Upper lobe of left lung (tissue), 6 donors: ENCODE measurements around the gene AURKA. TPM values are rescaled to one million over a fixed set of nuclear protein-coding genes. Genes with fewer than 3 reads are reported as not detected.

Source experiments
- ATAC-seq, 2 donors: fragments of 200-7000 bp; cut with Tn5 transposase; one replicate each; pipeline ENCODE4 v1.9.1; 2022; ENCODE audit warnings: mild to moderate bottlenecking in 2 of 2, moderate library complexity in 2 of 2; ENCODE audit not compliant: low FRiP score in 2 of 2
- DNase-seq, 2 donors: peaks; one replicate each; pipeline ENCODE4 v3.0.0-alpha.2; 2019 to 2020
- H3K27ac ChIP-seq, 4 donors: fragments of 200-600 bp; sonication (generic); one replicate each; pipeline ENCODE4 v1.5.1; 2016 to 2019
- H3K27me3 ChIP-seq, 4 donors: fragments of 200-600 bp; sonication (generic); one replicate each; pipeline ENCODE4 v1.5.1; 2017 to 2019
- H3K36me3 ChIP-seq, 4 donors: fragments of 200-600 bp; sonication (generic); one replicate each; pipeline ENCODE4 v1.5.1; 2016 to 2019
- H3K4me1 ChIP-seq, 4 donors: fragments of 200-600 bp; sonication (generic); one replicate each; pipeline ENCODE4 v1.5.1; 2018 to 2019
- H3K4me3 ChIP-seq, 4 donors: fragments of 200-600 bp; sonication (generic); one replicate each; pipeline ENCODE4 v1.5.1; 2017 to 2019; ENCODE audit warnings: mild to moderate bottlenecking in 2 of 4, moderate library complexity in 1 of 4
- H3K9me3 ChIP-seq, 4 donors: fragments of 200-600 bp; sonication (generic); one replicate each; pipeline ENCODE4 v1.5.1; 2018 to 2019
- EP300 ChIP-seq, 4 donors: sonication (generic); formaldehyde crosslinking; IDR thresholded peaks; one replicate each; pipeline ENCODE4 v1.5.1; 2017; ENCODE audit warnings: antibody characterized with exemption in 4 of 4, control low read depth in 2 of 4
- POLR2A ChIP-seq, 4 donors: fragments of 450-650 bp; IDR thresholded peaks; one replicate each; pipeline ENCODE4 v1.5.1; 2016 to 2017; ENCODE audit warnings: antibody characterized with exemption in 4 of 4, mild to moderate bottlenecking in 2 of 4
- POLR2AphosphoS5 ChIP-seq, 2 donors: sonication (generic); formaldehyde crosslinking; IDR thresholded peaks; one replicate each; pipeline ENCODE4 v1.5.1; 2017; ENCODE audit warnings: antibody characterized with exemption in 2 of 2
- WGBS, 2 donors: methylation state at CpG; one replicate each; pipeline ENCODE4 v1.1.5; 2017 to 2018; 5-methylcytosine and 5-hydroxymethylcytosine counted together
- total RNA-seq, 6 donors: library from RNA; depleted of rRNA in 4 of 6; stranded (reverse); fragments of >200 nt in 4 of 6; gene quantifications; one replicate each; pipeline versions ENCODE4 v1.1.0 to v1.2.1, GENCODE V29; 2016 to 2021
- TF ChIP-seq, protein P1 (sequence below), 6 experiments: fragments of 450-650 bp in 4 of 6; fragments of 200-600 bp in 2 of 6; sonication (generic) in 2 of 6; IDR thresholded peaks; one replicate each; pipeline ENCODE4 v1.5.1; 2016 to 2019; ENCODE audit warnings: antibody characterized with exemption in 6 of 6
- donor health status: DM: no; HTN: no; CAD: no; lungs with moderate emphysema.
- donor health status: DM: no; HTN: yes; CAD: no; lungs with severe emphysema.

The AURKA gene
- total RNA-seq, 6 donors from 2014 or later, result 0.44 to 3.9 (median 3.3) TPM; not detected in 1

DNA sequence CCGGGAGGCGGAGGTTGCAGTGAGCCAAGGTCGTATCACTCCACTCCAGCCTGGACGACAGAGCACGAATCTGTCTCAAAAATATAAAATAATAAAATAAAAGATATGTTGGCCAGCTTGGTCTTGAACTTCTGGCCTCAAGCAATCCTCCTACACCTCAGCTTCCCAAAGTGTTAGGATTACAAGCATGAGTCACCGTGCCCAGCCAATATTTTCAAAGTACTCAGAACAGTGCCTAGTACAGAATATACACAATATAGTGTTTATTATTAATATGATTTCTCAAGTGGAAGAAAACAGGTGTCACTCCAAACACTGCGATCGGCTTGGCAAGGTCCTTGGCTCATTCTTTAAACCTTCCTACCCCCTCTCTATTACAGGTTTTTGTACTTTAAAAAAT is 30.1 kb downstream of the AURKA start:
- Histone ChIP-seq H3K9me3 (no peaks in the 10 kb centered on the region), H3K4me3 (no peak overlapping the region), H3K36me3 (peaks cover 11 to 23% (median 19%) of the 10 kb centered on the region in 4 donors), H3K4me1 (peaks cover 9 to 22% (median 16%) of the 10 kb centered on the region in 4 donors), H3K27me3 (no peaks in the 10 kb centered on the region), H3K27ac (no peak overlapping the region)
- 84 to 93% methylated on average over 8 of the region's 8 CpGs for WGBS, 2 donors
- ATAC-seq (no peak), DNase-seq (no peak)
- TF ChIP-seq EP300 (IDR thresholded peaks at IDR 0.05) (no peak), POLR2A (IDR thresholded peaks at IDR 0.05) (no peak)
- TF ChIP-seq, protein P1, sequence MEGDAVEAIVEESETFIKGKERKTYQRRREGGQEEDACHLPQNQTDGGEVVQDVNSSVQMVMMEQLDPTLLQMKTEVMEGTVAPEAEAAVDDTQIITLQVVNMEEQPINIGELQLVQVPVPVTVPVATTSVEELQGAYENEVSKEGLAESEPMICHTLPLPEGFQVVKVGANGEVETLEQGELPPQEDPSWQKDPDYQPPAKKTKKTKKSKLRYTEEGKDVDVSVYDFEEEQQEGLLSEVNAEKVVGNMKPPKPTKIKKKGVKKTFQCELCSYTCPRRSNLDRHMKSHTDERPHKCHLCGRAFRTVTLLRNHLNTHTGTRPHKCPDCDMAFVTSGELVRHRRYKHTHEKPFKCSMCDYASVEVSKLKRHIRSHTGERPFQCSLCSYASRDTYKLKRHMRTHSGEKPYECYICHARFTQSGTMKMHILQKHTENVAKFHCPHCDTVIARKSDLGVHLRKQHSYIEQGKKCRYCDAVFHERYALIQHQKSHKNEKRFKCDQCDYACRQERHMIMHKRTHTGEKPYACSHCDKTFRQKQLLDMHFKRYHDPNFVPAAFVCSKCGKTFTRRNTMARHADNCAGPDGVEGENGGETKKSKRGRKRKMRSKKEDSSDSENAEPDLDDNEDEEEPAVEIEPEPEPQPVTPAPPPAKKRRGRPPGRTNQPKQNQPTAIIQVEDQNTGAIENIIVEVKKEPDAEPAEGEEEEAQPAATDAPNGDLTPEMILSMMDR (IDR thresholded peaks at IDR 0.05), result no peak

DNA sequence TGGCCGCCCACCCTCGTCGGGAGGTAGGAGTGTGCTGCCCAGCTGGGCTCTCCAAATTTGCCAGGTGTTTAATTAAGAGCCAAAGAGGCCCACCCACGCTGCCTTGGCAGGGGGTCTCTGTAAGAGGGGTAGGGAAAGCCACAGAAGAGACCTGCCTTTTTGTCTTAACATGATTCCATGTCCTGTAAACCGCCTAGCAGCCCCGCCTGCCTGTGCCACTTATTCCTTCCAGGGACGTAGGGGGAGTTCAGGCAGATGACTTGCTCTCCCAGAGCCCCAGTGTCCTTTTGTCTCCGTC is 31.2 kb downstream of the AURKA start:
- Histone ChIP-seq H3K27ac (no peak overlapping the region), H3K9me3 (no peaks in the 10 kb centered on the region), H3K4me3 (no peak overlapping the region), H3K36me3 (peaks cover 6 to 13% (median 10%) of the 10 kb centered on the region in 4 donors), H3K4me1 (peaks cover 9 to 22% (median 16%) of the 10 kb centered on the region in 4 donors), H3K27me3 (no peaks in the 10 kb centered on the region)
- no peak for DNase-seq
- ATAC-seq, result no peak
- WGBS, 2 donors, result 87 to 91% methylated on average over 8 of the region's 8 CpGs
- TF ChIP-seq, protein P1 (IDR thresholded peaks at IDR 0.05), result no peak
- TF ChIP-seq EP300 (IDR thresholded peaks at IDR 0.05), result no peak
- no peak for TF ChIP-seq POLR2A (IDR thresholded peaks at IDR 0.05)
- TF ChIP-seq POLR2AphosphoS5 (IDR thresholded peaks at IDR 0.05), result no peak

DNA sequence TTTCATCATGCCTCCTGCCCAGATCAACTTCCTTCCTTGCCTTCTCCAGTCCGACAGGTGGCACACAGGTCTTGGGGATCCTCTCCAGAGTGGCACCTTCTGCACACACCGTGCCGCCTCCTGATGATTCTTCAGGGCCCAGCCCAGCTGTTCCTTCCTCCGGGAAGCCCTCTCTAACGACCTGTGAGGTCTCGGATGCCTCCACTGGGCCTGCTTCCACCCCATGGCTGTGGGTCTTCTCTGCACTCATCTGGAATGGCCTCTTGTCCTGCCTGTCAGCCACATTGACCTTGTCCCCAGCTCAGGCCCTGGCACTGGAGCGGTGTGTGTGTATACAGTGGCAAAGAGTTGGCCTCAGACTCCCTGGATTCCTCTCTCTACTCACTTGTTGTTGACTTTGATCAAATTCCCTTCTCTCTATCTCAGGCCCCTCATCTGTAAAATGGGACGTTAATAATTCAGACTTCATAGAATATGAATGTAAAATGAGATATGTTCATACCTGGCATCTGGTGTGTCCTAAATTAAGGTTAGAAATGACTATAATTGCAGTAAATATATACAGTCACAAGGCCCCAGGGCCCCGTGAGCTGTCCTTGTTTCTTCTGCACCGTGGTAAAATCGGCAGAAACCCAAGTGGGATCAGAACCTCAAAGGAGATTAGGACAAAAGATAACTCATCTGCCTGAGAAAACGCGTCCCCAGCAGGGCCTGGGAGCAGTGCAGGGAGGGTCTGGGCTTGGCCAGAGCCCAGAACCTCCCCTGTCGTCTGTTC is 31.7 kb downstream of the AURKA start:
- Histone ChIP-seq H3K27me3 (no peaks in the 10 kb centered on the region), H3K4me3 (peak overlapping the region; percentile 81 to 100 (median 96)), H3K4me1 (peaks cover 9 to 22% (median 16%) of the 10 kb centered on the region in 4 donors), H3K27ac (peak overlapping the region; percentile 74 to 86 (median 82)), H3K36me3 (peaks cover 4 to 7% (median 5%) of the 10 kb centered on the region in 4 donors), H3K9me3 (no peaks in the 10 kb centered on the region)
- WGBS, 2 donors, result 77 to 82% methylated on average over 14 of the region's 14 CpGs
- no peak for TF ChIP-seq POLR2A (IDR thresholded peaks at IDR 0.05)
- TF ChIP-seq, protein P1 (IDR thresholded peaks at IDR 0.05), result no peak
- no peak for TF ChIP-seq POLR2AphosphoS5 (IDR thresholded peaks at IDR 0.05)
- TF ChIP-seq EP300 (IDR thresholded peaks at IDR 0.05), result no peak
- ATAC-seq (no peak), DNase-seq (peak in 1 of 2 donors; percentile 23)

DNA sequence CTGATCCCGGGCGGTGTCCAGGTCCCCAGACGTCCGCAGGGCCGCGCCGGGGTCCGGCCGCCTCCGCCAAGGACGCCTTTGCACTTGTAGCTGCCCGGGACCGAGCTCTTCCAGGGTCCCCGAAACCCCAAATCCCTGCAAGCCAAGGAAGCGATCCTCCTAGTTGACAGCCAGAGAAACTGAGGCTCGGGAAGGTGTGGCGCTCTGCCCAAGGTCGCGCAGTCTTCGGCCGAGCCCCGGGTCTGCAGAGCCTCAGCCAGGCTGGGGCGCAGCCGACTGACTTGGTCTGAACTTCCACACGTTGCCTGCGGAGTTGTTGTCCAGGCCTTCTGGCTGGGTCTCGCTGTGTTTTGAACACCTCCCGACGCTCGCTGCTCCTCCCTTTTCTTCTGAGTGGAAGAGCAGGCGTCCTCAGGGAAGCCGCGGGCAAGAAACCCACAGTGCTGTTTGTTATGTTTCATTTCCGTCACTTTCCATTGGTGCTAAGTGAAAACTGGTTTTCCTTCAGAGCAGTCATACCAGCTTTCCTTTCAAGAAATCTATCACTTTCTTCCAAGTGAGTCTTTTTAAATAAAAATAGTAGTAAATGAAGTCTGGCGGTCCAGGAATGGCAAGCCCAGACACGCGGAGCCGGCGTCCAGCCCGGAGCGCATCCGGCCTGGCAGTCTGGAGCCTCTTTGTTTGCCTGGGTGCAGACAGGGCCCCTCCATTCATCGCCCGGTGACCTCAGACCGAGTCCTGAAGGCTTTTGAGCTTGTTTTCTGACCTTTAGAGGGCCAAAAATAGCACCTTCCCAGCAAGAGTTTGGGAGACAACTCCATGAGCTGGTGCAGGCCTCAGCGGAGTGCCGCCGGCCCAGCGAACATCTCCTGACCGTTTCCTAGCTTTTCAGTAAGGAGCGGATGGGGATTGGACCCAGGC is 32.5 kb downstream of the AURKA start:
- ATAC-seq, result peak; percentile 5 to 80
- Histone ChIP-seq H3K4me3 (peak overlapping the region; percentile 81 to 100 (median 96)), H3K9me3 (no peaks in the 10 kb centered on the region), H3K4me1 (peaks cover 9 to 22% (median 16%) of the 10 kb centered on the region in 4 donors), H3K27ac (peak overlapping the region; percentile 74 to 86 (median 82)), H3K36me3 (no peaks in the 10 kb centered on the region), H3K27me3 (no peaks in the 10 kb centered on the region)
- peak; percentile 38 to 84 for DNase-seq
- 17 to 21% methylated on average over 14 to 28 of the region's 51 CpGs for WGBS, 2 donors
- TF ChIP-seq POLR2A (IDR thresholded peaks at IDR 0.05), result no peak
- TF ChIP-seq, protein P1 (IDR thresholded peaks at IDR 0.05), result no peak
- TF ChIP-seq EP300 (IDR thresholded peaks at IDR 0.05), result no peak
- no peak for TF ChIP-seq POLR2AphosphoS5 (IDR thresholded peaks at IDR 0.05)
